Measurements from ENCODE around the gene SORCS1. TPM values are rescaled to one million over a fixed set of nuclear protein-coding genes. Genes with fewer than 3 reads are reported as not detected.

Gene SORCS1
- total and polyA plus RNA-seq, 2 of the 8 experiments (the other 6 are each of a cell fraction or from before 2014, with no cell fraction given) = 4.1 to 4.6 TPM

- H4K8ac ChIP-seq (ENCODE audit: extremely low read depth, insufficient read depth, low read length) = no peak overlapping the region
- no peaks in the 10 kb centered on the region for H3K9me3 ChIP-seq (ENCODE audit: insufficient read depth in 2 of 2, low read depth in 1 of 2, low read length in 1 of 2)
- H3K4me1 ChIP-seq (replicated peaks in 1 of 4; ENCODE audit: control insufficient read depth in 3 of 4, insufficient read depth in 4 of 4, low read length in 3 of 4) = no peaks in the 10 kb centered on the region
- DNase-seq (ENCODE audit: low read depth in 1 of 2, low spot score in 2 of 2) (no peak), FAIRE-seq (no peak)
- no peak overlapping the region for H2AFZ ChIP-seq (ENCODE audit: low read length)
- no peak overlapping the region for H3K18ac ChIP-seq (ENCODE audit: extremely low read depth, low read length)
- H3K36me3 ChIP-seq (ENCODE audit: control insufficient read depth in 2 of 4, insufficient read depth in 4 of 4, low read length in 3 of 4) = no peaks in the 10 kb centered on the region
- no peak overlapping the region for H2BK20ac ChIP-seq (ENCODE audit: low read length)
- no peak overlapping the region for H3K56ac ChIP-seq (replicated peaks; ENCODE audit: insufficient read length, low read depth, low read length)
- H2BK12ac ChIP-seq (ENCODE audit: low read depth, low read length) = no peak overlapping the region
- H2BK5ac ChIP-seq (ENCODE audit: low read depth, low read length) = no peak overlapping the region
- H2AK5ac ChIP-seq (ENCODE audit: low read depth, low read length) = no peak overlapping the region
- no peak overlapping the region for H3K9ac ChIP-seq (replicated peaks in 1 of 4; ENCODE audit: extremely low read depth in 1 of 4, low read depth in 3 of 4, low read length in 3 of 4)
- H3K79me1 ChIP-seq (ENCODE audit: low read depth, low read length) = no peaks in the 10 kb centered on the region
- no peak overlapping the region for H3K4me2 ChIP-seq (ENCODE audit: insufficient read depth in 1 of 2, low read depth in 2 of 2, low read length in 2 of 2)
- no peak overlapping the region for H4K5ac ChIP-seq (ENCODE audit: insufficient read length, low read depth, low read length)
- no peak overlapping the region for H3K27ac ChIP-seq (ENCODE audit: low read depth, low read length)
- H3K79me2 ChIP-seq (ENCODE audit: control insufficient read depth in 1 of 2, insufficient read depth in 2 of 2, low read length in 2 of 2) = no peaks in the 10 kb centered on the region
- H3K4ac ChIP-seq (replicated peaks; ENCODE audit: insufficient read length, low read depth, low read length) = no peak overlapping the region
- H4K20me1 ChIP-seq (replicated peaks in 1 of 2; ENCODE audit: control insufficient read depth in 1 of 2, insufficient read depth in 2 of 2, low read length in 2 of 2) = no peaks in the 10 kb centered on the region
- no peaks in the 10 kb centered on the region for H3K27me3 ChIP-seq (replicated peaks in 1 of 4; ENCODE audit: control insufficient read depth in 3 of 4, extremely low read depth in 1 of 4, insufficient read depth in 3 of 4, low read length in 3 of 4)
- no peak overlapping the region for H3K4me3 ChIP-seq (ENCODE audit: extremely low read depth in 1 of 4, insufficient read depth in 2 of 4, low read depth in 3 of 4, low read length in 4 of 4)
- no peaks in the 10 kb centered on the region for H3K23me2 ChIP-seq (ENCODE audit: low read depth, low read length)
- H3K14ac ChIP-seq (ENCODE audit: insufficient read length) = no peak overlapping the region
- no peak overlapping the region for H3K23ac ChIP-seq (ENCODE audit: insufficient read length)
- ChIA-PET POLR2A (ENCODE audit: partially characterized antibody) (no interaction called here), CTCF (ENCODE audit: partially characterized antibody) (interaction anchor here (0.6 to 4.1 kb wide), 13 partner anchors 13 to 1291 kb away, joined by 3 to 20 read pairs (median 3); no protein-coding TSS in a partner anchor)
- H2BK120ac ChIP-seq (replicated peaks; ENCODE audit: low read depth, low read length) = no peak overlapping the region
- H2BK15ac ChIP-seq (ENCODE audit: low read length) = no peak overlapping the region
- H4K91ac ChIP-seq (replicated peaks; ENCODE audit: insufficient read length, low read length) = no peak overlapping the region
- WGBS, 2 experiments (ENCODE audit: extremely low coverage in 1 of 2, insufficient coverage in 1 of 2, insufficient read length in 1 of 2, insufficient replicate concordance in 2 of 2, low coverage in 1 of 2, low lambda C conversion rate in 2 of 2, missing lambda C conversion rate in 1 of 2) = 96% methylated on average over 1 of the region's 1 CpG; no CpG with 5 or more reads in 1 of the 2 experiments
- TF ChIP-seq JUN (IDR thresholded peaks at IDR 0.05; ENCODE audit: low read depth, low read length) (no peak), KDM1A (IDR thresholded peaks at IDR 0.05; ENCODE audit: borderline replicate concordance, low read length) (no peak), ATF3 (IDR thresholded peaks at IDR 0.05; ENCODE audit: insufficient read depth, low read depth, low read length) (no peak)
Observed at GRCh38 chr10:106608066-106608465, 556.4 kb downstream of the SORCS1 start.
